Activated CD4-positive, alpha-beta memory T cell treated with anti-CD3 and anti-CD28 coated beads, Interleukin-2, amount 10 ng/mL, durations not matched to agents 7 days and 5 days (primary cell): Measurements from ENCODE around the gene CYP4A22. TPM values are rescaled to one million over a fixed set of nuclear protein-coding genes. Genes with fewer than 3 reads are reported as not detected.
"Not testable (repeated sequence)": the region's sequence is repeated elsewhere in the genome, so short reads cannot be mapped to it uniquely, and the experiment has no call there.

Source experiments
- CTCF ChIA-PET: fragments of 350-600 bp; sonication (Branson Sonifier 250); formaldehyde crosslinking; loops from one replicate; lab custom pipeline; 2021; ENCODE audit warnings: antibody characterized with exemption, inconsistent platforms; lab: Charles Lee
- POLR2A ChIA-PET: fragments of 350-600 bp; sonication (Branson Sonifier 250); formaldehyde crosslinking; loops from one replicate; lab custom pipeline; 2021; ENCODE audit warnings: antibody characterized with exemption; lab: Charles Lee
- DNase-seq: peaks from one replicate; pipeline ENCODE4 v3.0.0-alpha.2; 2020
- H3K27ac Mint-ChIP-seq: one replicate; pipeline ENCODE4 v1.8.0; 2021; ENCODE audit warnings: mild to moderate bottlenecking, mixed read lengths
- H3K27me3 Mint-ChIP-seq: one replicate; pipeline ENCODE4 v1.8.0; 2021; ENCODE audit warnings: mixed read lengths
- H3K36me3 Mint-ChIP-seq: one replicate; pipeline ENCODE4 v1.8.0; 2021; ENCODE audit warnings: low read depth, mixed read lengths
- H3K4me1 Mint-ChIP-seq: one replicate; pipeline ENCODE4 v1.8.0; 2021; ENCODE audit warnings: mixed read lengths
- H3K4me3 Mint-ChIP-seq: one replicate; pipeline ENCODE4 v1.8.0; 2021; ENCODE audit warnings: mild to moderate bottlenecking, mixed read lengths
- H3K9me3 Mint-ChIP-seq: one replicate; pipeline ENCODE4 v1.8.0; 2021; ENCODE audit warnings: mixed read lengths
- total RNA-seq, 2 experiments: library from RNA; stranded (reverse); gene quantifications; one replicate each; pipeline ENCODE4 v1.2.3, GENCODE V29; 2021

Gene CYP4A22
- total RNA-seq, 2 experiments from 2014 or later: not detected

- H3K27ac Mint-ChIP-seq: no peak overlapping the region
- H3K4me3 Mint-ChIP-seq: no peak overlapping the region
- POLR2A ChIA-PET: interaction anchor here (0.8 to 1.4 kb wide), 4 partner anchors 13 to 143 kb away, joined by 3 to 4 read pairs (median 3); partner anchors contain the start of gene STIL
Measured at GRCh38 chr1:47191940-47192457, 54.8 kb downstream of the CYP4A22 start.

GRCh38 chr1:47192458-47193384, 55.5 kb downstream of the CYP4A22 start:
- Mint-ChIP-seq H3K27ac (no peak overlapping the region), H3K27me3 (peaks cover 8% of the 10 kb centered on the region), H3K4me3 (no peak overlapping the region), H3K9me3 (no peaks in the 10 kb centered on the region), H3K36me3 (no peaks in the 10 kb centered on the region), H3K4me1 (no peaks in the 10 kb centered on the region)
- ChIA-PET CTCF (interaction anchor here (0.6 to 6.9 kb wide), 22 partner anchors 8 to 516 kb away, joined by 3 to 143 read pairs (median 6); partner anchors contain the start of gene FOXD2), POLR2A (interaction anchor here (0.8 to 1.4 kb wide), 4 partner anchors 14 to 142 kb away, joined by 3 to 4 read pairs (median 3); partner anchors contain the start of gene STIL)
- DNase-seq: peak; percentile 75

More at GRCh38 chr1:47191940-47192457, 54.8 kb downstream of the CYP4A22 start:
- no peaks in the 10 kb centered on the region for H3K4me1 Mint-ChIP-seq
- H3K9me3 Mint-ChIP-seq: no peaks in the 10 kb centered on the region
- H3K27me3 Mint-ChIP-seq: peaks cover 7% of the 10 kb centered on the region
- H3K36me3 Mint-ChIP-seq: no peaks in the 10 kb centered on the region
- CTCF ChIA-PET: interaction anchor here (0.7 to 6.9 kb wide), 14 partner anchors 9 to 246 kb away, joined by 3 to 143 read pairs (median 10); partner anchors contain the start of gene FOXD2
- DNase-seq: peak; percentile 5

- CTCF ChIA-PET: interaction anchor here (0.6 to 6.9 kb wide), 21 partner anchors 9 to 517 kb away, joined by 3 to 143 read pairs (median 6); partner anchors contain the start of gene FOXD2
- H3K9me3 Mint-ChIP-seq, H3K36me3 Mint-ChIP-seq, H3K4me3 Mint-ChIP-seq, DNase-seq, H3K27ac Mint-ChIP-seq, POLR2A ChIA-PET, H3K4me1 Mint-ChIP-seq: not testable (repeated sequence)
- H3K27me3 Mint-ChIP-seq: peaks cover 15% of the 10 kb centered on the region
Measured at GRCh38 chr1:47193496-47193895, 56.3 kb downstream of the CYP4A22 start.

GRCh38 chr1:47194311-47194710, 57.1 kb downstream of the CYP4A22 start:
- no peaks in the 10 kb centered on the region for H3K36me3 Mint-ChIP-seq
- peaks cover 24% of the 10 kb centered on the region for H3K27me3 Mint-ChIP-seq
- no peak overlapping the region for H3K4me3 Mint-ChIP-seq
- no peak for DNase-seq
- H3K27ac Mint-ChIP-seq: no peak overlapping the region
- ChIA-PET CTCF (interaction anchor here (0.8 to 6.9 kb wide), 12 partner anchors 9 to 243 kb away, joined by 3 to 143 read pairs (median 10); partner anchors contain the start of gene FOXD2), POLR2A (no interaction called here)
- H3K9me3 Mint-ChIP-seq: no peaks in the 10 kb centered on the region
- H3K4me1 Mint-ChIP-seq: no peaks in the 10 kb centered on the region

- DNase-seq, H3K36me3 Mint-ChIP-seq, H3K4me1 Mint-ChIP-seq, H3K27ac Mint-ChIP-seq, CTCF ChIA-PET, POLR2A ChIA-PET, H3K4me3 Mint-ChIP-seq, H3K9me3 Mint-ChIP-seq: not testable (repeated sequence)
- H3K27me3 Mint-ChIP-seq: peaks cover 32% of the 10 kb centered on the region
Measured at GRCh38 chr1:47195981-47196380, 58.7 kb downstream of the CYP4A22 start.

- no peaks in the 10 kb centered on the region for H3K36me3 Mint-ChIP-seq
- ChIA-PET CTCF (interaction anchor here (1.1 kb wide), 1 partner anchor 66 kb away, joined by 5 read pairs; no protein-coding TSS in a partner anchor), POLR2A (no interaction called here)
- H3K27ac Mint-ChIP-seq: no peak overlapping the region
- no peak overlapping the region for H3K4me3 Mint-ChIP-seq
- peaks cover 36% of the 10 kb centered on the region for H3K27me3 Mint-ChIP-seq
- H3K4me1 Mint-ChIP-seq: no peaks in the 10 kb centered on the region
- no peaks in the 10 kb centered on the region for H3K9me3 Mint-ChIP-seq
- DNase-seq: no peak
Measured at GRCh38 chr1:47196622-47197021, 59.4 kb downstream of the CYP4A22 start.

GRCh38 chr1:47198214-47198613, 61.0 kb downstream of the CYP4A22 start:
- no peaks in the 10 kb centered on the region for H3K36me3 Mint-ChIP-seq
- POLR2A ChIA-PET: no interaction called here
- CTCF ChIA-PET: no interaction called here
- H3K4me1 Mint-ChIP-seq: no peaks in the 10 kb centered on the region
- DNase-seq: no peak
- H3K9me3 Mint-ChIP-seq: no peaks in the 10 kb centered on the region
- H3K27me3 Mint-ChIP-seq: peaks cover 37% of the 10 kb centered on the region
- H3K27ac Mint-ChIP-seq: no peak overlapping the region
- H3K4me3 Mint-ChIP-seq: no peak overlapping the region

Other genes starting within 250 kb of the CYP4A22 start
- gene CYP4A11, start 196.0 kb upstream of the CYP4A22 start, total RNA-seq: not detected
- gene CYP4X1, start 113.8 kb upstream of the CYP4A22 start, total RNA-seq: not detected
- gene CYP4Z1, start 70.2 kb upstream of the CYP4A22 start, total RNA-seq: not detected
- not detected for gene PDZK1IP1, start 52.6 kb downstream of the CYP4A22 start, total RNA-seq
- gene TAL1, start 94.8 kb downstream of the CYP4A22 start, total RNA-seq: not detected
- 10 to 100 TPM; 40.4 to 40.8 TPM for gene STIL, start 176.7 kb downstream of the CYP4A22 start, total RNA-seq
- 100 to 1,000 TPM in 1 of 2 experiments, 10 to 100 TPM in 1; 99.3 to 106 TPM for gene CMPK1, start 196.3 kb downstream of the CYP4A22 start, total RNA-seq